Measurements from ENCODE around the gene CPO.
A peak's percentile ranks its signal among the peaks of the same experiment; 100 is the strongest.

Gene CPO

DNA sequence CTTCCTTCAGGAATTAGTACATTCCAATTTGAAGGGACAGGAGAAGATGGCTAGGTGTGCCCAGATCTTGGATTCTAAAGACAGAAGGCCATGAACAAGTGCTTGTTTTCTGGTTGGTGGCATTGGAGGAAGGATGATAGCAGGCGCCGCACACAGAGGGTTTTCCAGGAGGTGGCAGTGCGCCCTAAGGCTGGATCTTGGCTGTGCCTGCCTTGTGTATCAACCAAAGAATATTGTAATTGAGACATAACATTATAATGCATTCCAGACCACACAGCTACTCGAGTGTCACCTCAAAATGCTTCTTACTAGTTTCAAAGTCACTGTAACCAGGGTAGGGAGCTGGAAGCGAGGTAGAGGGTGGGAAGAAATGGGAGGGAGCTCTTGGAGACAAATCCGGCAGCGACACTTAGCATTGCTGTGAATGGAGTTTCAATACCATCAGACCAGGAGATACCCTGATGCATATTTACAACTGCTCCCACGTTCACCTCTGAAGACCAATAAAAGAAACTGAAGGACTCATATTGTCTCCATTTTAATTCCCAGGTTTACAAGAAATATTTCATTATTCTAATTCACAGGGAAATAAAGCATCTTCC is 42.5 kb downstream of the CPO start:
- TF ChIP-seq, protein P1, sequence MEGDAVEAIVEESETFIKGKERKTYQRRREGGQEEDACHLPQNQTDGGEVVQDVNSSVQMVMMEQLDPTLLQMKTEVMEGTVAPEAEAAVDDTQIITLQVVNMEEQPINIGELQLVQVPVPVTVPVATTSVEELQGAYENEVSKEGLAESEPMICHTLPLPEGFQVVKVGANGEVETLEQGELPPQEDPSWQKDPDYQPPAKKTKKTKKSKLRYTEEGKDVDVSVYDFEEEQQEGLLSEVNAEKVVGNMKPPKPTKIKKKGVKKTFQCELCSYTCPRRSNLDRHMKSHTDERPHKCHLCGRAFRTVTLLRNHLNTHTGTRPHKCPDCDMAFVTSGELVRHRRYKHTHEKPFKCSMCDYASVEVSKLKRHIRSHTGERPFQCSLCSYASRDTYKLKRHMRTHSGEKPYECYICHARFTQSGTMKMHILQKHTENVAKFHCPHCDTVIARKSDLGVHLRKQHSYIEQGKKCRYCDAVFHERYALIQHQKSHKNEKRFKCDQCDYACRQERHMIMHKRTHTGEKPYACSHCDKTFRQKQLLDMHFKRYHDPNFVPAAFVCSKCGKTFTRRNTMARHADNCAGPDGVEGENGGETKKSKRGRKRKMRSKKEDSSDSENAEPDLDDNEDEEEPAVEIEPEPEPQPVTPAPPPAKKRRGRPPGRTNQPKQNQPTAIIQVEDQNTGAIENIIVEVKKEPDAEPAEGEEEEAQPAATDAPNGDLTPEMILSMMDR (IDR thresholded peaks at IDR 0.05; ENCODE audit: insufficient read depth, low read depth, low read length, missing control alignments), result peak; percentile 95
- peak; percentile 80 for DNase-seq (ENCODE audit: low read depth)
- no peak overlapping the region for H3K4me3 ChIP-seq (ENCODE audit: low read length)

DNA sequence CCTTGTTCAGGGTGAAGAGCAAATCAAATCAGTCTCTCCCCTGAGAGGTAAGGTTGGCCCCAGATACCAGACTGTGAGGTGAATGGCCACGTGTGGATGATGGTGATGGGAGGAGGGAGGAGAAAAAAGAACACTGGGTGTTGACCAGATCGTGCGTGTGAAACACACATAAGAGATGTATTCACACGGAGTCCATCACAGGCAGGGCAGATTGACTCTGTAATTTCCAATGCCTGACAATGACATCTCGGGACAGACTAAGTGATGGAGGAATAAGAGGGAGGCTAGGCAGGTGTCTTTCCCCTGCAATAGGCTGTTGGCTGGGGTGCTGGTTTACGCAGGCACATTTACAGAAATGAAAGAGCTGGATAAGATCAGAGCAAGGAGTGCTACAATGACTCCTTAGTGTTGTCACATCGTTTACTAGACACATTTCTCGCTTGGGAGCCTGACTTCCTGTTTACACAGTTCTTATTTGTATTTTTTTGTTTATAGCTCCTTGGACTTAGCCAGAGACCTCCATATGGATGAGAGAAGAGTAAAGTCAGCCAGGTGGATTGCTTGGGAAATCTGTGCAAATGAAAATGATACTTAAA is 43.1 kb downstream of the CPO start:
- DNase-seq (ENCODE audit: low read depth), result no peak
- H3K4me3 ChIP-seq (ENCODE audit: low read length), result no peak overlapping the region
- TF ChIP-seq, protein P1 (IDR thresholded peaks at IDR 0.05; ENCODE audit: insufficient read depth, low read depth, low read length, missing control alignments), result no peak

DNA sequence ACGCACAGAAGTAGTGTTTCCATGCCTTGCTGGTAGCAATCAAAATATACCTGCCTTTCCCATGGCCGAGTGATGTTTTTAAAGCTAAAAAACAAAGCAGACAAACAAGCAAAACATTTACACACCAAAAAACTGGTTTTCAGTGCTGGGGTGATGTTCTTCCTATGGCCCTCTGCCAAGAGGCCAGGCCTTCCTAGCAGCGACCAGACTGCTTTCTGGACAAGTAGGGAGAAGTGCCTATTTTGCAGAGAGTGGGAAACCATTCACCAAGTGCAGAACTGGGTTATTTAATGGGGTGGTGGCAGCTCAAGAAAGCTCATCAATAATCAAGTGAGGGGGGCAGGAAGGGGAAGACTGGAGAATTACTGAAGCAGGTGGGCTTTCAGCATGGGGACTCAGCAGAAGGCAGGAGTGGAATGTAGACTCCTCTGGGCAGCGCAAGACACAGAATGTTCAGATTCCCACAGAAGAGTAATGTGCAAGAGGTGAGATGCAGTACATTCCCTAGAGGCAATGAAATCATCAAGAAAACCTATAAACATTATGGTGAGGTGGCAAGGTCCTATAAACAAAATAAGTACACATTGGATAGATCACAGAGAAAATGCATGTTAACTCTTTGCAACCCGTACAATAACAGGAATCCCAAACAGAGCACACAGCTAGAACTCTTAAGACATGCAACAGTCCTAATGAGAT is 44.0 kb downstream of the CPO start:
- TF ChIP-seq, protein P1 (IDR thresholded peaks at IDR 0.05; ENCODE audit: insufficient read depth, low read depth, low read length, missing control alignments), result no peak
- no peak overlapping the region for H3K4me3 ChIP-seq (ENCODE audit: low read length)
- DNase-seq (ENCODE audit: low read depth), result no peak

DNA sequence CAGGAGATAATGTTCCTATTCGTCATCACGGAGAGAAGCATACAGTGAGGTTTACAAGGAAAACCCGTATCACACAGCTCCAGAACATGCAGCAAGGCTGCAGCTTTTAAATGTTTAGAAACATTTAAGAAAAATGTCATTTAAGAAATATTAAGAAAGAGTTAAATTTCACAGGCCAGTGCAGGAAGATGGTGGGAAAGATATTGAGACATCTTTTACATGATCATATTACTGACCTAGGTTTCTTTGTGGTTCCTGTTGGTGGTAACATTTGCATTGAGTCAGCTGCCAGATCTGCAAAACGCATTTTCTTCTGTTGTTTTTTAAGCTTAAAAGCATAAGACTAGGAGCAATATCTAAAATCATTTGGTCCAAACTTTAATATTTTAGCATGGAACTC is 44.9 kb downstream of the CPO start:
- TF ChIP-seq, protein P1 (IDR thresholded peaks at IDR 0.05; ENCODE audit: insufficient read depth, low read depth, low read length, missing control alignments), result no peak
- DNase-seq (ENCODE audit: low read depth), result no peak
- H3K4me3 ChIP-seq (ENCODE audit: low read length), result no peak overlapping the region

DNA sequence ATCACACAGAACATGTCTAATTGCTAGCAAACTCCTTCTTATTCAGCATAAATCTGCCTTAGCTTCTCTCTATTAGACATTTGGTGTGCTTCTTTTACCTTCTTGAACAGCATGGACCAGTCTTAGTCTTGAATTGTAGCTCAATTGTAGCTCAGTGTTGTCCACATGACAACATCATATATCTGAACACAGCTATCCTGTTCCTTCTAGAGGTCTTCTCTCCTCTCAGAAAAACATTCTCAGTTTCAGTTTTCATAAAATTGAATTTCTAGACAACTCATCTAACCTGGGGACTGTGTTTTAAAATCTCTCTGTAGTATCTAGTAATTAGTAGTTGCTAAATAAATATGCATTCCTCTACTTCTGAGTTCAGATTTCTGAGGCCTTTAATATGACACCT is 47.6 kb downstream of the CPO start:
- TF ChIP-seq, protein P1 (IDR thresholded peaks at IDR 0.05; ENCODE audit: insufficient read depth, low read depth, low read length, missing control alignments), result no peak
- H3K4me3 ChIP-seq (ENCODE audit: low read length), result no peak overlapping the region
- DNase-seq (ENCODE audit: low read depth), result no peak

DNA sequence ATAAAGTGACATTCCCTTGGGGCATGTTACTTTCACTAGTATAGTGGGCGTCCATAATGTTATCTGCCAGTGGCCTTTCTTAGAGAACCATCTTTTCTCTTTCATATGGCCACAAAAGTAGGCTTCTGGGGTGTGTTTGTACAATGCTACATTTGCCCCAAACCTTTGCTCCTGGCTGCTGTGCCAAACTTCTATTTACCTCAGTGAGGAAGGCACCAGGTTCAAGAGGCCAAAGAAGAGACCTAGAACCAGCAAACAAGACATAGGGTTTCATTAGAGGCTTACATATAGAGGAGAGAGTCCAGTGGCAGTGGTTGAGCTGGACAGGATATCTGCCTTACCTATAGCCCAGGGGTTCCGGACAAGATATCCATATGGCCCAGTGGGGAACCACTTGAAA is 48.5 kb downstream of the CPO start:
- TF ChIP-seq, protein P1 (IDR thresholded peaks at IDR 0.05; ENCODE audit: insufficient read depth, low read depth, low read length, missing control alignments), result no peak
- no peak overlapping the region for H3K4me3 ChIP-seq (ENCODE audit: low read length)
- no peak for DNase-seq (ENCODE audit: low read depth)

Measured in epithelial cell of esophagus (primary cell).